GM18519 (cell line): ENCODE measurements around the gene PLEKHM2.

Experiments
- ATAC-seq: cut with Tn5 transposase; IDR thresholded peaks from one replicate; pipeline ENCODE4 v1.9.1; 2021; ENCODE audit warnings: mild to moderate bottlenecking, moderate library complexity; ENCODE audit not compliant: unreplicated experiment, low FRiP score

PLEKHM2 gene

DNA sequence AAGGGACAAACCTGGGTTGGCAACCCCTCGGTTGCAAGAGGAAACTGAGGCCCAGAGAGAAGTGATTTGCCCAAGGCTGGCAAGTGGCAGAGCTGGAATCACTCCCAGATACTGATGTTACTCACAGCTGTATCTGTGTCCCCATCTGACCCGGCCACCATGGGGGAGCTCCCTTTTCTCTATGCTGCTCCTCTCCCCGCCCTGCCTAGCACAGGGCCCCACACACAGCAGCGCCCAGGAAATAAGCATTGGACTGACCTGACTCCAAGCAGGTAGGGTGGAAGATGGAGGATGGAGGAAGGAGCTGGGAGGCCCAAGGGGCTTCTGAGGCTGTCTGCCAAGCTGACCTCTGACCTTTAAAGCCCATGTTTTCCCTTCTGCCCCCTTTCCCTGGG, 71.5 kb downstream of the PLEKHM2 start:
- no peak for ATAC-seq

GRCh38 chr1:15756143-15757015, 72.3 kb downstream of the PLEKHM2 start:
- ATAC-seq: no peak

DNA sequence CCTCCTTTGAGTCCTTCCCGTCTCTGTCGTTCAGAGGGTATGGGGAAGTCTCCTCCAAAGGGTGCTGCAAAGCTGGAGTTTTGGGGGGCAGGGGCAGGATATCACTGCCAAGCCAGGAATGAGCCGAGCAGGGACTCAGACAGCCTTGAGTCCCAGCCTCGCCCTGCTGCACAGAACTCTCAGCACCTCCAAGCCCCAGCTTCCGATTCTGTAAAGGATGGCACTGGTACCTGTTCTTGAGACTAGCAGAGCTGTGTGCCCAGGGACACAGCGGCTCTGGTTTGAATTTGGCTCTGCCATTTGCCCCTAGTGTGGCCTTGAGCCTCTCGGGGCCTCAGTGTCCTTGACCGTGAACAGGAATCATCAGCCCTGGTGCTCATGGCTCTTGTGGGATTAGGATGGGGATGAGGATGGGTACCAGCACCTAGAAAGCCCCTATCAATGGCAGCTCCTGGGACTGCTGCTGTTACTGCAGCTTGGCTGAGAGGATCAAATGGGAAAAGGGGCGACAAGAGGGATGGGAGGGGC, 73.0 kb downstream of the PLEKHM2 start:
- ATAC-seq: no peak

DNA sequence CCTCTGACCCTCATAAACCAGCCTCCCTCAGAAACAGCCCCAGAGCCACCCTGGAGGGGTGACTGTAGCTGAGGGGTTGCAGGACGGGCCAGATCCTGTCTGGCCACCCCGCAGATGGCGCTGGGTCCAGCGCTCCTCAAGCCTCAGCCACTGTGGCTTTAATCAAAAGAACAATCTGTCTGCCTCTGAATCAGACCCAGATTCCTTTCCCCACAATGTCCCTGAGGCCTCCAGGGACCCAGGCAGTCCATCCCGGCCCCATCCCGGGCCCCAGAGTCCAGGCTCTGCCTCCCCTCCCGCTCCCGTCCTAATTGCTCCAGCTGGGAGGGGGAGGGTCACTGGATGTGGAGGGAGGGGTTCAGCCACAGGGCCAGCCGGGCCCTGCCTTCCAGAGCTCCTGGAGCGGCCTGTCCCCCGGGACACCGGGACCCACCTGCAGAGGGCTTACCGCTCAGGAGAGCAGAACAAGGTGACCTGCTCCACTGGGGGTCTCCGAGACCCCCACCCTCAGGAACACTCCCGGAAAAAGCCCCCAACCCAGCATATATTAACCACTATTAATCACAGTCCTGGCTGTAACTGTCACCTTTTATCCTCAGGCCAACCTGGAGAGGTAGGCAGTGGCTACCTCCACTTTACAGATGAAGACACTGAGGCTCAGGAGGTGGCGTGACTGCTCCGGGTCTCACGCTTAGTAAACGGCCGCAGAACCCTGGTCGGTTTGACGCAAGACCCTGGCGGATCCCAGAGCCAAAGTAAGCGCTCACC, 73.6 kb downstream of the PLEKHM2 start:
- ATAC-seq: no peak

DNA sequence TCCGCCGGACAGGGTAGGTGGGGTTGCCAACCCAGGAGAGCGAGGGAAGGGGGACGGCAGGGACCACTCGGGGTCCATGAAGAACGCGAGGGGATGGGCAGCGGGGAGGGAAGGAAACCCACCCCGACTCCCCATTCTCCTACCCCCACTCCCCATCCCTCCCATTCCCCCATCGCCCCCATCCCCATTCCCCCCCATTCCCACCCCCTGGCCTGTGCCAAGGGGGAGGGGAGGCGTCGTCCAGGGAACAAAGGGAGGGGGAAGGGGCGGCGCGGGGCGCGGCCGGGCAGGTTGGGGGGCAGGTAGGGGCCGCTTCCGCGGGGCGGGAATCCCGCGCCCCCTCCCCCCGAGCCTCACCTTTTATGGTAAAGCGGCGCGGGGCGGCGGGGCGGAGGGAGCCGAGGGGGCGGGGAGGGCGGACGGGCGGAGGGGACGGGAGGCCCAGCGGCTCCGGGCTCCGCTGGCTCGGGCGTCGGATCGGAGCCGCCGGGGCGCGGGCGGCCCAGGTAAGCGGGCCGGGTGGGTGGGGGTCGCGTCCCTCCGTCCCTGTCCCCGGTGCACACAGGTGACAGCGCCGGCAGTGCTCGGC, 74.3 kb downstream of the PLEKHM2 start, which contains the start of gene FBLIM1:
Gene FBLIM1 (plus strand): TSS at position 453 of the 589 bp plus-strand sequence. CDS start 6,189 bp downstream, outside the sequence.
- ATAC-seq: no peak

GRCh38 chr1:15758953-15759661, 75.0 kb downstream of the PLEKHM2 start:
- ATAC-seq: no peak

DNA sequence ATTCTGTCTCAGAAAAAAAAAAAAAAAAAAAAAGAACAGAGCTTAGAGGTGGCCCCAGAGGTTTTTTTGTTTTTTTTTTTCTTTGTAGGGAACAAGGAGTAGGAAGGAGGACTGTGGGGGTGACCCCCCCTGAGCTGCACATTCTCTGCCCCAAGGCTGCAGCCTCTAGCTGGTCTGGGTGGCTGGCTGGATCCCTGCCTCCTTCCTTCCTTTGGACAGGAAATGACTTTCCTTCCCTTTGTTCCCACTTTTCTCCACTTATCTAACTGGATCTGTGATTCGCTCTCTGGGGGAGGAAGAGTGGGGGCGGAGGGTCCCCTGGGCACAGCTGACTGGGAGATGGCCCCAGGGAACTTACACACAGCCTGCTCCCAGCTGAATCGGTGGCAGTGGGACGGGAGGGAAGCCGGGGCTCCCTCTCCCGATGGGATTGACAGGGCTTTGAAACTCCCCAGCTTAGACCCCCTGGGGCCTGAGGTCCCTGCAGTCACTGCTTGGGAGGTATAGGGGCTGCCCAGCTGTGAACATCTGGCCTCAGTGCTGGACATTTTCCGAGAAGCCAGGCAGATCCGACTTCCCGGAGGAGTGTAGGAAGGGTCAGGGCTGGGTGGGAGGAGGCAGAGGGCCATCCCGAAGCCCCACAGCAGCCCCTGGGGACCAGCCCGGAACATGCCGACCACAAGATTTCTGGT, 76.5 kb downstream of the PLEKHM2 start:
- no peak for ATAC-seq

GRCh38 chr1:15761366-15762128, 77.4 kb downstream of the PLEKHM2 start:
- no peak for ATAC-seq

- ATAC-seq: no peak
Observed at GRCh38 chr1:15762546-15762945, 78.4 kb downstream of the PLEKHM2 start.

- ATAC-seq: no peak
Observed at GRCh38 chr1:15764269-15764764, 80.2 kb downstream of the PLEKHM2 start.

DNA sequence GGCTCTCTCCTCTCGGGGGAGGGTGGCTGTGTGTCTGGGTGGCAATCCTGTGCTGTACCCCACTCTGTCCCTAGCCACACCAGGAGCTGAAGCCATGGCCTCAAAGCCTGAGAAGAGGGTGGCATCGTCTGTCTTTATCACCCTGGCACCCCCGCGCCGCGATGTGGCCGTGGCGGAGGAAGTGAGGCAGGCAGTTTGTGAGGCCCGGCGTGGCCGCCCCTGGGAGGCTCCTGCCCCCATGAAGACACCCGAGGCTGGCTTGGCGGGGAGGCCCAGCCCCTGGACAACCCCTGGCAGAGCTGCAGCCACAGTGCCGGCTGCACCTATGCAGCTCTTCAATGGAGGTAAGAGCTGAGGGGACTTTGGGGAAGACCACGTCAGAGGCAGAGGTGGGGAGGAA, 80.8 kb downstream of the PLEKHM2 start:
- no peak for ATAC-seq

- ATAC-seq: no peak
Observed at GRCh38 chr1:15765495-15766194, 81.5 kb downstream of the PLEKHM2 start.

DNA sequence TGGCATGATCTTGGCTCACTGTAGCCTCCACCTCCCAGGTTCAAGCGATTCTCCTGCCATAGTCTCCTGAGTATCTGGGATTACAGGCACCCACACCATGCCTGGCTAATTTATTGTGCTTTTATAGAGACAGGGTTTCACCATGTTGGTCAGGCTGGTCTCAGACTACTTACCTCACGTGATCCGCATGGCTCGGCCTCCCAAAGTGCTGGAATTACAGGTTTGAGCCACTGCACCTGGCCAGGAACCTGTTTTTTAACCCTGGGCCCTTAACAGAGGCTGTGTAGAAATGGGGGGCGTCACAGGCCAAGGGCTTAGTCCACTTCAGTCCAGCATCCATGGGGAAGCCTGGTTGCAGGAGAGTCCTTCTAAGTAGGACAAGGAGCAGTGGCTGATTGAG, 83.8 kb downstream of the PLEKHM2 start:
- no peak for ATAC-seq

DNA sequence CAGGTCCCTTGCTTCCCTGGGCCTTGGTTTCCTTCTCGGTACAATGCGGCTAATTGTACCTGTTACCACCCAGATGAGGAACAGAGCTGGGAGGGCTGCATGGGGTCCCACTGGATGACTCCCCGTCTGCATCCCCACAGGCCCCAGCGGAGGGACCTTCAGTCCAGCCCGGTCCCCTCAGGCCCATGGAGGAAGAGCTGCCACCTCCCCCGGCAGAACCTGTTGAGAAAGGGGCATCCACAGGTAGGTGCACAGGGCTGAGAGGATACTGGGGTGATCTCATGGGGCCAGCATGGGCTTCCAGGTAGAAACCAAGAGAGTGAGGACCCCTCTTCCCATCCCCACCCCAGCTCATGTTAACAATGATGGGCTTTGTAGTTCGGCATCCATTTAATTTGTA, 84.3 kb downstream of the PLEKHM2 start:
- no peak for ATAC-seq

DNA sequence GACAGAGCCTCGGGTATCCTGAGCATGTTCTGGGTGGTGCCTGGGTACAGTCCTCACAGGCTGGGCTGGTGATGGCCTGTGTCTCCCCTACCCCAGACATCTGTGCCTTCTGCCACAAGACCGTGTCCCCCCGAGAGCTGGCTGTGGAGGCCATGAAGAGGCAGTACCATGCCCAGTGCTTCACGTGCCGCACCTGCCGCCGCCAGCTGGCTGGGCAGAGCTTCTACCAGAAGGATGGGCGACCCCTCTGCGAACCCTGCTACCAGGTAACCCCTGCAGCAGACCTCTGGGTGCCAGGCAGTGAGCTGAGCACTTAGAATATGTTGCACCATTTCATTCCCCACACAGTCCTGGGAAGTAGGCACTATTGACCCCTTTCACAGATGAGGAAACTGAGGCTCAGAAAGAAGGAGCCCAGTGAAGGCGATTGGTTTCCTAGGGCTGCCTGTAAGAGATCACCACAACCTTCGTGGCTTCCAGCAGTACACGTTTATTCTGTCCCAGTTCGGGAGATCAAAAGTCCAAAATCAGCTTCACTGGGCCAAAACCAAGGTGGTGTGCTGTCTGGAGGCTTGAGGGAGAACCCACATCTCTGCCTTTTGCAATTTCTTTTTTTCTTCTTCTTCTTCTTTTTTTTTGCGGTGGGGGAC, 86.3 kb downstream of the PLEKHM2 start:
- no peak for ATAC-seq

- ATAC-seq: no peak
Observed at GRCh38 chr1:15771836-15772515, 87.9 kb downstream of the PLEKHM2 start.

- no peak for ATAC-seq
Observed at GRCh38 chr1:15775706-15776105, 91.6 kb downstream of the PLEKHM2 start.
